Activated B cell treated with CpG ODN at 0.5 μM for 24 hours (primary cell): ENCODE measurements around the gene PRSS53. TPM values are rescaled to one million over a fixed set of nuclear protein-coding genes. Genes with fewer than 3 reads are reported as not detected.

Experiments
- ATAC-seq: fragments of 200-7000 bp; cut with Tn5 transposase; one replicate; pipeline ENCODE4 v1.10.0; 2021; ENCODE audit warnings: low read depth, mild to moderate bottlenecking, moderate library complexity
- CTCF ChIA-PET: fragments of 350-600 bp; sonication (Branson Sonifier 250); formaldehyde crosslinking; loops from one replicate; lab custom pipeline; 2021; ENCODE audit warnings: antibody characterized with exemption; lab: Charles Lee
- POLR2A ChIA-PET: fragments of 350-600 bp; sonication (Branson Sonifier 250); formaldehyde crosslinking; loops from one replicate; lab custom pipeline; 2021; ENCODE audit warnings: antibody characterized with exemption; lab: Charles Lee
- DNase-seq: peaks from one replicate; pipeline ENCODE4 v3.0.0; 2022
- H3K27ac Mint-ChIP-seq: one replicate; pipeline ENCODE4 v1.8.0; 2020; ENCODE audit warnings: mixed read lengths
- H3K27me3 Mint-ChIP-seq: one replicate; pipeline ENCODE4 v1.8.0; 2021; ENCODE audit warnings: mixed read lengths
- H3K36me3 Mint-ChIP-seq: one replicate; pipeline ENCODE4 v1.8.0; 2021; ENCODE audit warnings: low read depth, mixed read lengths
- H3K4me1 Mint-ChIP-seq: one replicate; pipeline ENCODE4 v1.8.0; 2021; ENCODE audit warnings: mixed read lengths
- H3K4me3 Mint-ChIP-seq: one replicate; pipeline ENCODE4 v1.8.0; 2020; ENCODE audit warnings: mild to moderate bottlenecking, mixed read lengths
- H3K9me3 Mint-ChIP-seq: one replicate; pipeline ENCODE4 v1.8.0; 2020; ENCODE audit warnings: mixed read lengths
- intact Hi-C: fragments of 100-400 bp; cut with micrococcal nuclease; formaldehyde crosslinking; loops from one replicate; pipeline ENCODE4 v1.15.1; 2024
- total RNA-seq: library from RNA; stranded (reverse); gene quantifications from 2 replicates; pipeline ENCODE4 v1.2.3, GENCODE V29; 2022
- TF ChIP-seq, protein P1 (sequence below): fragments of 200-600 bp; IDR thresholded peaks from one replicate; pipeline ENCODE4 v1.8.0; 2022; ENCODE audit warnings: antibody characterized with exemption, mild to moderate bottlenecking

Gene PRSS53
- total RNA-seq, 1 donor from 2014 or later: 5.5 TPM

DNA sequence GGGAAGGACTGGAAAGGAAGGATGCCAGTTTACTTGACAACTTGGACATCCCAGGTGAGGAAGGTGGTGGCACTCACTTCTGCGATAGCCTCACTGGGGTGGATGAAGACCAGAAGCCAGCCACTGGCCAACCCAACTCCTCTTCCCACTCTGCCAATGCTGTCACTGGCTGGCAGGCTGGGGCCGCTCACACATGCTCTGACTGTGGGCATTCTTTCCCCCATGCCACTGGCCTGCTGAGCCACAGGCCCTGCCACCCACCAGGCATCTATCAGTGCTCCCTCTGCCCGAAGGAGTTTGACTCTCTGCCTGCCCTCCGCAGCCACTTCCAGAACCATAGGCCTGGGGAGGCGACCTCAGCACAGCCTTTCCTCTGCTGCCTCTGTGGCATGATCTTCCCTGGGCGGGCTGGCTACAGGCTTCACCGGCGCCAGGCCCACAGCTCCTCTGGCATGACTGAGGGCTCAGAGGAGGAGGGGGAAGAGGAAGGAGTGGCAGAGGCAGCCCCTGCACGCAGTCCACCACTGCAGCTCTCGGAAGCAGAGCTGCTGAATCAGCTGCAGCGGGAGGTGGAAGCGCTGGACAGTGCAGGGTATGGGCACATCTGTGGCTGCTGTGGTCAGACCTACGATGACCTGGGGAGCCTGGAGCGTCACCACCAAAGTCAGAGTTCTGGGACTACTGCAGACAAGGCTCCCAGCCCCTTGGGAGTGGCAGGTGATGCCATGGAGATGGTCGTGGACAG is 10.0 kb downstream of the PRSS53 start:
- ChIA-PET POLR2A (no interaction called here), CTCF (no interaction called here)
- Mint-ChIP-seq H3K27me3 (no peaks in the 10 kb centered on the region), H3K9me3 (no peaks in the 10 kb centered on the region), H3K4me1 (peaks cover 29% of the 10 kb centered on the region), H3K4me3 (no peak overlapping the region), H3K27ac (no peak overlapping the region), H3K36me3 (peaks cover 82% of the 10 kb centered on the region)
- TF ChIP-seq, protein P1, sequence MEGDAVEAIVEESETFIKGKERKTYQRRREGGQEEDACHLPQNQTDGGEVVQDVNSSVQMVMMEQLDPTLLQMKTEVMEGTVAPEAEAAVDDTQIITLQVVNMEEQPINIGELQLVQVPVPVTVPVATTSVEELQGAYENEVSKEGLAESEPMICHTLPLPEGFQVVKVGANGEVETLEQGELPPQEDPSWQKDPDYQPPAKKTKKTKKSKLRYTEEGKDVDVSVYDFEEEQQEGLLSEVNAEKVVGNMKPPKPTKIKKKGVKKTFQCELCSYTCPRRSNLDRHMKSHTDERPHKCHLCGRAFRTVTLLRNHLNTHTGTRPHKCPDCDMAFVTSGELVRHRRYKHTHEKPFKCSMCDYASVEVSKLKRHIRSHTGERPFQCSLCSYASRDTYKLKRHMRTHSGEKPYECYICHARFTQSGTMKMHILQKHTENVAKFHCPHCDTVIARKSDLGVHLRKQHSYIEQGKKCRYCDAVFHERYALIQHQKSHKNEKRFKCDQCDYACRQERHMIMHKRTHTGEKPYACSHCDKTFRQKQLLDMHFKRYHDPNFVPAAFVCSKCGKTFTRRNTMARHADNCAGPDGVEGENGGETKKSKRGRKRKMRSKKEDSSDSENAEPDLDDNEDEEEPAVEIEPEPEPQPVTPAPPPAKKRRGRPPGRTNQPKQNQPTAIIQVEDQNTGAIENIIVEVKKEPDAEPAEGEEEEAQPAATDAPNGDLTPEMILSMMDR: no peak
- DNase-seq: no peak
- no peak for ATAC-seq
- intact Hi-C loops: no loop called here

- ATAC-seq (no peak), DNase-seq (no peak)
- intact Hi-C loops: no loop called here
- TF ChIP-seq, protein P1: no peak
- ChIA-PET POLR2A (no interaction called here), CTCF (no interaction called here)
- Mint-ChIP-seq H3K4me3 (no peak overlapping the region), H3K36me3 (peaks cover 78% of the 10 kb centered on the region), H3K9me3 (no peaks in the 10 kb centered on the region), H3K4me1 (peaks cover 27% of the 10 kb centered on the region), H3K27me3 (no peaks in the 10 kb centered on the region), H3K27ac (no peak overlapping the region)
These were observed 10.9 kb downstream of the PRSS53 start for GRCh38 chr16:31077592-31078396.

DNA sequence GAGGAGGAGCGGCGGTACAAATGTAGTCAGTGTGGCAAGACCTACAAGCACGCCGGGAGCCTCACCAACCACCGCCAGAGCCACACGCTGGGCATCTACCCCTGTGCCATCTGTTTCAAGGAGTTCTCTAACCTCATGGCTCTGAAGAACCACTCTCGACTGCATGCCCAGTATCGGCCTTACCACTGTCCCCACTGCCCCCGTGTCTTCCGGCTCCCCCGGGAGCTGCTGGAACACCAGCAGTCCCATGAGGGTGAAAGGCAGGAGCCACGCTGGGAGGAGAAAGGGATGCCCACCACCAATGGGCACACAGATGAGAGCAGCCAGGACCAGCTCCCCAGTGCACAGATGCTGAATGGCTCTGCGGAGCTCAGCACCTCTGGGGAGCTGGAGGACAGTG is 11.7 kb downstream of the PRSS53 start:
- CTCF ChIA-PET: no interaction called here
- Mint-ChIP-seq H3K27ac (no peak overlapping the region), H3K4me1 (peaks cover 32% of the 10 kb centered on the region), H3K27me3 (no peaks in the 10 kb centered on the region), H3K9me3 (no peaks in the 10 kb centered on the region), H3K36me3 (peaks cover 77% of the 10 kb centered on the region), H3K4me3 (no peak overlapping the region)
- ATAC-seq (no peak), DNase-seq (no peak)
- POLR2A ChIA-PET: no interaction called here
- intact Hi-C loops: no loop called here
- TF ChIP-seq, protein P1: no peak

GRCh38 chr16:31076319-31076718 is 12.4 kb downstream of the PRSS53 start:
- Mint-ChIP-seq H3K36me3 (peaks cover 74% of the 10 kb centered on the region), H3K27ac (no peak overlapping the region), H3K27me3 (no peaks in the 10 kb centered on the region), H3K4me1 (peaks cover 37% of the 10 kb centered on the region), H3K4me3 (peak overlapping the region; percentile 95), H3K9me3 (no peaks in the 10 kb centered on the region)
- DNase-seq (no peak), ATAC-seq (no peak)
- ChIA-PET CTCF (no interaction called here), POLR2A (interaction anchor here (1.6 kb wide), 1 partner anchor 16 kb away, joined by 8 read pairs; no protein-coding TSS in a partner anchor)
- TF ChIP-seq, protein P1: no peak
- intact Hi-C loops: no loop called here

DNA sequence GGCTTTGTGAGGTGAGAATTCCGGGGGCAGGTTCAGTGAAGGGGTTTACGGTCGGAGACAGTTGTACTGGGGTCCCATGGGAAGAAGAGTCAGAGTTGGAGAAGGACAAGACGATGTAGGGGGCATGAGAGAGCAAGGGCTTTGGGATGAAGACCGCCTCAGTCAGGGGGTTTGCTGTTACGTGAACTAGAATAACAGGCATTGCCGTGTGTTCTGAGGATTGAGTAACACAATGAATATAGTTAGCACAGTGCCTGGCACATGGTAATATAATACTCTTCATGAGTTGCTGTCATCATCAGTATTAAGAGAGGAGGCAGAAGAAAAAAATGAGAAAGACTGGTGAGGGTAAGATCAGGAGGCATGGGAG is 13.9 kb downstream of the PRSS53 start:
- Mint-ChIP-seq H3K4me1 (peaks cover 34% of the 10 kb centered on the region), H3K27ac (peak overlapping the region; percentile 91), H3K9me3 (no peaks in the 10 kb centered on the region), H3K4me3 (peak overlapping the region; percentile 95), H3K36me3 (peaks cover 60% of the 10 kb centered on the region), H3K27me3 (no peaks in the 10 kb centered on the region)
- CTCF ChIA-PET: interaction anchor here (1.4 kb wide), 2 partner anchors 68 to 386 kb away, joined by 3 to 8 read pairs; no protein-coding TSS in a partner anchor
- TF ChIP-seq, protein P1: no peak
- intact Hi-C loops: loop anchor here (1.0 to 5.0 kb wide), 12 partner anchors 20 to 548 kb away; partner anchors contain the start of genes ARMC5, CTF1, FBXL19 and FUS
- POLR2A ChIA-PET: interaction anchor here (0.7 to 2.9 kb wide), 20 partner anchors 9 to 799 kb away, joined by 3 to 59 read pairs (median 10); partner anchors contain the start of genes ARMC5, FBRS, FUS and KAT8
- ATAC-seq (no peak), DNase-seq (no peak)
